ENCODE results near the gene MCU. TPM values are rescaled to one million over a fixed set of nuclear protein-coding genes. Genes with fewer than 3 reads are reported as not detected.

Gene MCU
- total RNA-seq, 1 experiment from 2014 or later: 37.2 TPM

DNA sequence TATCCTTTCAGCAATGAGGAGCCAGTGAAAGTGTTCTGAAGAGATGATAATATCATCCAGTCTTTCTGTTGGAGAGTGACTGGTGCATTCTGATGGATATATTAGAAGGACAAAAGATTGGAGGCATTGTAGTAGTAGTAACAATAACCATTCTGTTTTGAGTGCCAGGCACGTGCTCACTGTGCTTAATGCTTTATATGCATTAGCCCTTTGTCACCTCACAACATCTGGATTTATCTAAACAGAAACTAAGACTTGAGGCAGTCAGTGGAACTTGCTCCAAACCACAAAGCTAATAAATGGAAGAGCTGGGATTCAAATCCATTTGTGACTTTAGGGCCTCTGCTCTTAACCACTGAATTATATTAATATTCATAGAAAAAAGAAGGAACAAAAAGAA, 117.1 kb downstream of the MCU start:
- no peak for ATAC-seq
- H3K36me3 Mint-ChIP-seq: no peaks in the 10 kb centered on the region; the same call in 1 of the 2 replicates
- no peaks in the 10 kb centered on the region for H3K27me3 Mint-ChIP-seq (ENCODE audit: low read depth)
- H3K27ac Mint-ChIP-seq: no peak overlapping the region
- ChIA-PET CTCF (no interaction called here), POLR2A (no interaction called here)
- TF ChIP-seq, protein P1, sequence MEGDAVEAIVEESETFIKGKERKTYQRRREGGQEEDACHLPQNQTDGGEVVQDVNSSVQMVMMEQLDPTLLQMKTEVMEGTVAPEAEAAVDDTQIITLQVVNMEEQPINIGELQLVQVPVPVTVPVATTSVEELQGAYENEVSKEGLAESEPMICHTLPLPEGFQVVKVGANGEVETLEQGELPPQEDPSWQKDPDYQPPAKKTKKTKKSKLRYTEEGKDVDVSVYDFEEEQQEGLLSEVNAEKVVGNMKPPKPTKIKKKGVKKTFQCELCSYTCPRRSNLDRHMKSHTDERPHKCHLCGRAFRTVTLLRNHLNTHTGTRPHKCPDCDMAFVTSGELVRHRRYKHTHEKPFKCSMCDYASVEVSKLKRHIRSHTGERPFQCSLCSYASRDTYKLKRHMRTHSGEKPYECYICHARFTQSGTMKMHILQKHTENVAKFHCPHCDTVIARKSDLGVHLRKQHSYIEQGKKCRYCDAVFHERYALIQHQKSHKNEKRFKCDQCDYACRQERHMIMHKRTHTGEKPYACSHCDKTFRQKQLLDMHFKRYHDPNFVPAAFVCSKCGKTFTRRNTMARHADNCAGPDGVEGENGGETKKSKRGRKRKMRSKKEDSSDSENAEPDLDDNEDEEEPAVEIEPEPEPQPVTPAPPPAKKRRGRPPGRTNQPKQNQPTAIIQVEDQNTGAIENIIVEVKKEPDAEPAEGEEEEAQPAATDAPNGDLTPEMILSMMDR (IDR thresholded peaks at IDR 0.05): no peak
- TF ChIP-seq ZNF671 (CRISPR knock-in tag; IDR thresholded peaks at IDR 0.05) (no peak), NFYB (CRISPR knock-in tag; conservative IDR thresholded peaks at IDR 0.05; ENCODE audit: low read depth) (no peak), CREM (CRISPR knock-in tag; IDR thresholded peaks at IDR 0.05) (no peak)
- TF ChIP-seq, protein P2, sequence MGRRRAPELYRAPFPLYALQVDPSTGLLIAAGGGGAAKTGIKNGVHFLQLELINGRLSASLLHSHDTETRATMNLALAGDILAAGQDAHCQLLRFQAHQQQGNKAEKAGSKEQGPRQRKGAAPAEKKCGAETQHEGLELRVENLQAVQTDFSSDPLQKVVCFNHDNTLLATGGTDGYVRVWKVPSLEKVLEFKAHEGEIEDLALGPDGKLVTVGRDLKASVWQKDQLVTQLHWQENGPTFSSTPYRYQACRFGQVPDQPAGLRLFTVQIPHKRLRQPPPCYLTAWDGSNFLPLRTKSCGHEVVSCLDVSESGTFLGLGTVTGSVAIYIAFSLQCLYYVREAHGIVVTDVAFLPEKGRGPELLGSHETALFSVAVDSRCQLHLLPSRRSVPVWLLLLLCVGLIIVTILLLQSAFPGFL (CRISPR knock-in tag; IDR thresholded peaks at IDR 0.05; ENCODE audit: borderline replicate concordance): no peak
- peaks cover 20% of the 10 kb centered on the region for H3K4me1 Mint-ChIP-seq
- no peaks in the 10 kb centered on the region for H3K9me3 Mint-ChIP-seq
- H3K4me3 Mint-ChIP-seq: no peak overlapping the region
- DNase-seq (ENCODE audit: low spot score): no peak

DNA sequence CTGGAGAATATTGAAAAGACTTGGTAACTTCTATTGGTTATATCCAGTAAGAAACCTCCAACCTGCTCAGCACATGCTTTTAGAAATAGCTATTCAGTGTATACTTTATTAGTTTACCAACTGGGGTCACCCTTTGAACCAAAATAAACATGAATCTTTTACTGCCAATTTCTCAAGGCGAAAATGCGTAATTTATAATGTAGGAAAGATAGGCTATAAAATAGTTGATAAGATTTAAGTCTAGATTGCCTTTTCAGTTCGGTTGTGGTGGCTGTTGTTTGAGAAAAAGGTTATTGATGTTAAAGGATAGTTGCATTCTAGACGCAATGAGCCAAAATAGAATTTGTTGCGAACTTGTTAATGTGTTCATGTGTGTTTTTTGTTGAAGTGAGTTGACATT, 119.0 kb downstream of the MCU start:
- no peaks in the 10 kb centered on the region for H3K9me3 Mint-ChIP-seq
- no peak overlapping the region for H3K27ac Mint-ChIP-seq
- TF ChIP-seq, protein P3, sequence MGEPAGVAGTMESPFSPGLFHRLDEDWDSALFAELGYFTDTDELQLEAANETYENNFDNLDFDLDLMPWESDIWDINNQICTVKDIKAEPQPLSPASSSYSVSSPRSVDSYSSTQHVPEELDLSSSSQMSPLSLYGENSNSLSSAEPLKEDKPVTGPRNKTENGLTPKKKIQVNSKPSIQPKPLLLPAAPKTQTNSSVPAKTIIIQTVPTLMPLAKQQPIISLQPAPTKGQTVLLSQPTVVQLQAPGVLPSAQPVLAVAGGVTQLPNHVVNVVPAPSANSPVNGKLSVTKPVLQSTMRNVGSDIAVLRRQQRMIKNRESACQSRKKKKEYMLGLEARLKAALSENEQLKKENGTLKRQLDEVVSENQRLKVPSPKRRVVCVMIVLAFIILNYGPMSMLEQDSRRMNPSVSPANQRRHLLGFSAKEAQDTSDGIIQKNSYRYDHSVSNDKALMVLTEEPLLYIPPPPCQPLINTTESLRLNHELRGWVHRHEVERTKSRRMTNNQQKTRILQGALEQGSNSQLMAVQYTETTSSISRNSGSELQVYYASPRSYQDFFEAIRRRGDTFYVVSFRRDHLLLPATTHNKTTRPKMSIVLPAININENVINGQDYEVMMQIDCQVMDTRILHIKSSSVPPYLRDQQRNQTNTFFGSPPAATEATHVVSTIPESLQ (CRISPR knock-in tag; IDR thresholded peaks at IDR 0.05): no peak
- TF ChIP-seq CREB1 (CRISPR knock-in tag; IDR thresholded peaks at IDR 0.05) (no peak), SP1 (CRISPR knock-in tag; conservative IDR thresholded peaks at IDR 0.05) (no peak)
- POLR2A ChIA-PET: interaction anchor here (0.7 kb wide), 1 partner anchor 105 kb away, joined by 9 read pairs; no protein-coding TSS in a partner anchor
- H3K4me1 Mint-ChIP-seq: peaks cover 20% of the 10 kb centered on the region
- no peak overlapping the region for H3K4me3 Mint-ChIP-seq
- DNase-seq (ENCODE audit: low spot score) (no peak), ATAC-seq (no peak)
- no peaks in the 10 kb centered on the region for H3K27me3 Mint-ChIP-seq (ENCODE audit: low read depth)
- H3K36me3 Mint-ChIP-seq: no peaks in the 10 kb centered on the region; the same call in 1 of the 2 replicates
- CTCF ChIA-PET: interaction anchor here (0.7 kb wide), 1 partner anchor 10 kb away, joined by 3 read pairs; no protein-coding TSS in a partner anchor

DNA sequence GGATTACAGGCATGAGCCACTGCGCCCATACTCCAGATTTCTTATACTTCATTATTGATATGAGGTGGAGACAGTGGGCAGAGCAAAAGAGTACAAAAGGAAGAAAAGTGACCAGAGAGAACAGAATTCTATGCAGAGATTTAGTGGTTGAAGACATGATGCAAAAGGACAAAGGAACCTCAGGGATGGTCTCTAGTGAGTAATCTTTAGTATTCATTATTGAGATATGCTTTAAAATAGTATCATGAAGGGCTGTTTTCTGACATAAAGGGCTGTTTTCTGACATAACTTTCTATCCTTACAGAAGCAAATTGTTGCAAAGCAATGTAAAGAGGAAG, 120.4 kb downstream of the MCU start:
- Mint-ChIP-seq H3K9me3 (no peaks in the 10 kb centered on the region), H3K4me3 (no peak overlapping the region), H3K36me3 (no peaks in the 10 kb centered on the region; the same call in 1 of the 2 replicates), H3K27me3 (ENCODE audit: low read depth) (no peaks in the 10 kb centered on the region), H3K4me1 (peaks cover 20% of the 10 kb centered on the region), H3K27ac (no peak overlapping the region)
- ATAC-seq (no peak), DNase-seq (ENCODE audit: low spot score) (no peak)
- ChIA-PET POLR2A (no interaction called here), CTCF (no interaction called here)
- TF ChIP-seq, protein P4, sequence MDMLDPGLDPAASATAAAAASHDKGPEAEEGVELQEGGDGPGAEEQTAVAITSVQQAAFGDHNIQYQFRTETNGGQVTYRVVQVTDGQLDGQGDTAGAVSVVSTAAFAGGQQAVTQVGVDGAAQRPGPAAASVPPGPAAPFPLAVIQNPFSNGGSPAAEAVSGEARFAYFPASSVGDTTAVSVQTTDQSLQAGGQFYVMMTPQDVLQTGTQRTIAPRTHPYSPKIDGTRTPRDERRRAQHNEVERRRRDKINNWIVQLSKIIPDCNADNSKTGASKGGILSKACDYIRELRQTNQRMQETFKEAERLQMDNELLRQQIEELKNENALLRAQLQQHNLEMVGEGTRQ (CRISPR knock-in tag; IDR thresholded peaks at IDR 0.05): no peak
- TF ChIP-seq ZBTB21 (CRISPR knock-in tag; IDR thresholded peaks at IDR 0.05; ENCODE audit: borderline replicate concordance): no peak
- no peak for TF ChIP-seq ETV6 (CRISPR knock-in tag; IDR thresholded peaks at IDR 0.05)

DNA sequence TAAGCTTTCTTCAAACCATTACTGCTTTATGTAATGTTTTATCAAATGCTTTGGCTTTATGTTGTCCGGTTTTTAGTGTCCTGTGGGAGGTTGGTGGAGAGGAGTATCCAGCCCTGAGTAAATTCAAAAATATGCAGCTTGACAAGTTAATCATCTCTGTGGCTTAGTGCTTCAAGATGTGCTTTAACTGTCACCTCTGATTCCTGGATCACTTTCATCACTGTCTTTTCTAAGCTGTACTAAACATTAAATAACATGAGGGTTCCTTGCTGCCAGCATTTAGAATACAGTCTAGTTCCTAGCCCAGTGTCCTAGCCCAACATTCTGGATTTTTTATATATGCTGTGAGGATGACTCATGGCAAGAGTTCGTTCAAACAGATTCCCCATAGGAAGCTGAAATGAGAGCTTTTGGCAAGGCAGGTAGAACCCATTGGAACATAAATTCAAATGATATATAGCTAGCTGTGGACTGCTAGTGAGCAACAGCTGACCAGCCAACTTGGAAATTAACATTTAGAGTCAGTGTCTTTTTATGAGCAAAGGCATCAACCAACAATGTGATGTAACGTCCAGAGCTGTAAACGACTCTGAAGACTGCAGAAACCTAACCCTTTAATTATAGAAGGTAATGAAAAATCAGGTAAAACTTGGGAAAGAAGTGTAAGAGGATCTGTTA, 120.9 kb downstream of the MCU start:
- ChIA-PET POLR2A (interaction anchor here (0.6 kb wide), 1 partner anchor 440 kb away, joined by 5 read pairs; no protein-coding TSS in a partner anchor), CTCF (interaction anchor here (0.6 to 0.7 kb wide), 3 partner anchors 18 to 427 kb away, joined by 3 to 5 read pairs (median 3); no protein-coding TSS in a partner anchor)
- TF ChIP-seq MXD4 (CRISPR knock-in tag; IDR thresholded peaks at IDR 0.05; ENCODE audit: borderline replicate concordance): no peak
- no peak for TF ChIP-seq PRRX2 (CRISPR knock-in tag; IDR thresholded peaks at IDR 0.05)
- no peak for TF ChIP-seq IRF2 (CRISPR knock-in tag; IDR thresholded peaks at IDR 0.05; ENCODE audit: borderline replicate concordance, low read depth)
- TF ChIP-seq NFATC4 (CRISPR knock-in tag; IDR thresholded peaks at IDR 0.05): no peak
- no peak for TF ChIP-seq NFYB (CRISPR knock-in tag; conservative IDR thresholded peaks at IDR 0.05; ENCODE audit: low read depth)
- TF ChIP-seq, protein P5, sequence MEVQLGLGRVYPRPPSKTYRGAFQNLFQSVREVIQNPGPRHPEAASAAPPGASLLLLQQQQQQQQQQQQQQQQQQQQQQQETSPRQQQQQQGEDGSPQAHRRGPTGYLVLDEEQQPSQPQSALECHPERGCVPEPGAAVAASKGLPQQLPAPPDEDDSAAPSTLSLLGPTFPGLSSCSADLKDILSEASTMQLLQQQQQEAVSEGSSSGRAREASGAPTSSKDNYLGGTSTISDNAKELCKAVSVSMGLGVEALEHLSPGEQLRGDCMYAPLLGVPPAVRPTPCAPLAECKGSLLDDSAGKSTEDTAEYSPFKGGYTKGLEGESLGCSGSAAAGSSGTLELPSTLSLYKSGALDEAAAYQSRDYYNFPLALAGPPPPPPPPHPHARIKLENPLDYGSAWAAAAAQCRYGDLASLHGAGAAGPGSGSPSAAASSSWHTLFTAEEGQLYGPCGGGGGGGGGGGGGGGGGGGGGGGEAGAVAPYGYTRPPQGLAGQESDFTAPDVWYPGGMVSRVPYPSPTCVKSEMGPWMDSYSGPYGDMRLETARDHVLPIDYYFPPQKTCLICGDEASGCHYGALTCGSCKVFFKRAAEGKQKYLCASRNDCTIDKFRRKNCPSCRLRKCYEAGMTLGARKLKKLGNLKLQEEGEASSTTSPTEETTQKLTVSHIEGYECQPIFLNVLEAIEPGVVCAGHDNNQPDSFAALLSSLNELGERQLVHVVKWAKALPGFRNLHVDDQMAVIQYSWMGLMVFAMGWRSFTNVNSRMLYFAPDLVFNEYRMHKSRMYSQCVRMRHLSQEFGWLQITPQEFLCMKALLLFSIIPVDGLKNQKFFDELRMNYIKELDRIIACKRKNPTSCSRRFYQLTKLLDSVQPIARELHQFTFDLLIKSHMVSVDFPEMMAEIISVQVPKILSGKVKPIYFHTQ (CRISPR knock-in tag; IDR thresholded peaks at IDR 0.05): no peak
- TF ChIP-seq ZNF671 (CRISPR knock-in tag; IDR thresholded peaks at IDR 0.05): no peak
- TF ChIP-seq EMX1 (CRISPR knock-in tag; IDR thresholded peaks at IDR 0.05): no peak
- TF ChIP-seq, protein P6, sequence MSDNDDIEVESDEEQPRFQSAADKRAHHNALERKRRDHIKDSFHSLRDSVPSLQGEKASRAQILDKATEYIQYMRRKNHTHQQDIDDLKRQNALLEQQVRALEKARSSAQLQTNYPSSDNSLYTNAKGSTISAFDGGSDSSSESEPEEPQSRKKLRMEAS (CRISPR knock-in tag; IDR thresholded peaks at IDR 0.05): no peak
- no peak for TF ChIP-seq SMAD4 (CRISPR knock-in tag; IDR thresholded peaks at IDR 0.05)
- no peak for TF ChIP-seq RORB (CRISPR knock-in tag; IDR thresholded peaks at IDR 0.05)

More for the DNA sequence above, 120.9 kb downstream of the MCU start:
- H3K9me3 Mint-ChIP-seq: no peaks in the 10 kb centered on the region
- H3K36me3 Mint-ChIP-seq: no peaks in the 10 kb centered on the region; the same call in 1 of the 2 replicates
- H3K4me1 Mint-ChIP-seq: peaks cover 18% of the 10 kb centered on the region
- H3K27me3 Mint-ChIP-seq (ENCODE audit: low read depth): no peaks in the 10 kb centered on the region
- H3K27ac Mint-ChIP-seq: no peak overlapping the region
- no peak overlapping the region for H3K4me3 Mint-ChIP-seq
- DNase-seq (ENCODE audit: low spot score) (no peak), ATAC-seq (no peak)
